DOHH2 (cell line): ENCODE measurements around the gene HORMAD1.

ENCODE experiments used
- H3F3A ChIP-seq: fragments of 200-600 bp; sonication (generic), shearing (Covaris generic); 2 replicates; pipeline ENCODE4 v1.6.0; 2016; ENCODE audit warnings: antibody characterized with exemption, mild to moderate bottlenecking; ENCODE audit not compliant: control insufficient read depth, insufficient read depth
- H3K27ac ChIP-seq: fragments of 200-600 bp; sonication (generic); 2 replicates; pipeline ENCODE4 v1.5.1; 2014; ENCODE audit warnings: low read depth, mild to moderate bottlenecking, low read length, moderate library complexity
- H3K27me3 ChIP-seq: fragments of 200-600 bp; sonication (generic); 2 replicates; pipeline ENCODE4 v1.6.1; 2014; ENCODE audit warnings: mild to moderate bottlenecking, low read length, mixed read lengths; ENCODE audit not compliant: control insufficient read depth
- H3K36me3 ChIP-seq: fragments of 200-600 bp; sonication (generic); 2 replicates; pipeline ENCODE4 v1.6.1; 2014; ENCODE audit warnings: mild to moderate bottlenecking, low read length, moderate library complexity, mixed read lengths; ENCODE audit not compliant: control insufficient read depth
- H3K4me1 ChIP-seq: fragments of 200-600 bp; sonication (generic); 2 replicates; pipeline ENCODE4 v1.6.1; 2014; ENCODE audit warnings: mild to moderate bottlenecking, low read length, mixed read lengths; ENCODE audit not compliant: control insufficient read depth
- H3K4me2 ChIP-seq: fragments of 200-600 bp; sonication (generic); 2 replicates; pipeline ENCODE4 v1.6.0; 2014; ENCODE audit warnings: mild to moderate bottlenecking, low read length, moderate library complexity
- H3K4me3 ChIP-seq: fragments of 200-600 bp; sonication (generic); 2 replicates; pipeline ENCODE4 v1.5.1; 2014; ENCODE audit warnings: mild to moderate bottlenecking, low read length, mixed read lengths
- H3K79me2 ChIP-seq: fragments of 200-600 bp; sonication (generic); 2 replicates; pipeline ENCODE4 v1.6.1; 2014; ENCODE audit warnings: mild to moderate bottlenecking, low read length, mixed read lengths; ENCODE audit not compliant: control insufficient read depth
- H3K9me2 ChIP-seq: fragments of 200-600 bp; sonication (generic); replicated peaks from 2 replicates; pipeline ENCODE4 v1.6.1; 2014; ENCODE audit warnings: mild to moderate bottlenecking, low read length, mixed read lengths; ENCODE audit not compliant: control insufficient read depth
- H3K9me3 ChIP-seq: fragments of 200-600 bp; sonication (generic); 2 replicates; pipeline ENCODE4 v1.6.1; 2014; ENCODE audit warnings: antibody characterized with exemption, low read length, mixed read lengths; ENCODE audit not compliant: control insufficient read depth, insufficient read depth
- H4K20me1 ChIP-seq: fragments of 200-600 bp; sonication (generic); 2 replicates; pipeline ENCODE4 v1.6.0; 2014; ENCODE audit warnings: low read depth, mild to moderate bottlenecking, antibody characterized with exemption, low read length, moderate library complexity; ENCODE audit not compliant: control insufficient read depth, insufficient read depth
- EZH2phosphoT487 ChIP-seq: fragments of 200-600 bp; sonication (generic); IDR thresholded peaks from 2 replicates; pipeline ENCODE4 v1.6.1; 2017; ENCODE audit warnings: borderline replicate concordance, mild to moderate bottlenecking, antibody characterized with exemption, low read length, moderate library complexity, mixed read lengths
- TF ChIP-seq, protein P1 (sequence below): fragments of 200-600 bp; sonication (generic); IDR thresholded peaks from one replicate; pipeline ENCODE4 v1.5.1; 2014; ENCODE audit warnings: antibody characterized with exemption, mild to moderate bottlenecking, low read depth, low read length; ENCODE audit not compliant: poor library complexity, severe bottlenecking

HORMAD1 gene

DNA sequence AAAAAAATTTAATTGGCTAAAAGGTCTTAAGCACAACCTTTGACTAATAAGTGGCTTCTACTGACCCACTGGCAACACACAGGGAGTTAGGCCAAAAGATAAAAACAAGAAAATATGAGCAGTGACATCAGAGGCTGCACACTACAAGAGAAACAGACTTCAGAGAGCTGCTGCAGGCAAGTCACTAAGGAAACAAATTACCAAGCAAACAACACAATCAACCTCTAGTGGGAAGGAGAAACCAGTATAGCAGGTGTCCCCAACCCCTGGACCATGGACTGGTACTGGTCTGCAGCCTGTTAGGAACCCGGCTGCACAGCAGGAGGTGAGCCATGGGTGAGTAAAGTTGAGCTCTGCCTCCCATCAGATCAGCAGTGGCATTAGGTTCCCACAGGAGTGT is 70.5 kb downstream of the HORMAD1 start:
- Histone ChIP-seq H3K4me3 (no peak overlapping the region), H3K27ac (no peak overlapping the region), H3K4me2 (no peak overlapping the region), H3K4me1 (no peaks in the 10 kb centered on the region), H3K36me3 (peaks cover 34% of the 10 kb centered on the region), H4K20me1 (no peaks in the 10 kb centered on the region), H3K79me2 (no peaks in the 10 kb centered on the region), H3K27me3 (no peaks in the 10 kb centered on the region), H3F3A (no peaks in the 10 kb centered on the region), H3K9me2 (no peaks in the 10 kb centered on the region), H3K9me3 (no peaks in the 10 kb centered on the region)
- TF ChIP-seq, protein P1, sequence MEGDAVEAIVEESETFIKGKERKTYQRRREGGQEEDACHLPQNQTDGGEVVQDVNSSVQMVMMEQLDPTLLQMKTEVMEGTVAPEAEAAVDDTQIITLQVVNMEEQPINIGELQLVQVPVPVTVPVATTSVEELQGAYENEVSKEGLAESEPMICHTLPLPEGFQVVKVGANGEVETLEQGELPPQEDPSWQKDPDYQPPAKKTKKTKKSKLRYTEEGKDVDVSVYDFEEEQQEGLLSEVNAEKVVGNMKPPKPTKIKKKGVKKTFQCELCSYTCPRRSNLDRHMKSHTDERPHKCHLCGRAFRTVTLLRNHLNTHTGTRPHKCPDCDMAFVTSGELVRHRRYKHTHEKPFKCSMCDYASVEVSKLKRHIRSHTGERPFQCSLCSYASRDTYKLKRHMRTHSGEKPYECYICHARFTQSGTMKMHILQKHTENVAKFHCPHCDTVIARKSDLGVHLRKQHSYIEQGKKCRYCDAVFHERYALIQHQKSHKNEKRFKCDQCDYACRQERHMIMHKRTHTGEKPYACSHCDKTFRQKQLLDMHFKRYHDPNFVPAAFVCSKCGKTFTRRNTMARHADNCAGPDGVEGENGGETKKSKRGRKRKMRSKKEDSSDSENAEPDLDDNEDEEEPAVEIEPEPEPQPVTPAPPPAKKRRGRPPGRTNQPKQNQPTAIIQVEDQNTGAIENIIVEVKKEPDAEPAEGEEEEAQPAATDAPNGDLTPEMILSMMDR, result no peak
- TF ChIP-seq EZH2phosphoT487, result no peak

DNA sequence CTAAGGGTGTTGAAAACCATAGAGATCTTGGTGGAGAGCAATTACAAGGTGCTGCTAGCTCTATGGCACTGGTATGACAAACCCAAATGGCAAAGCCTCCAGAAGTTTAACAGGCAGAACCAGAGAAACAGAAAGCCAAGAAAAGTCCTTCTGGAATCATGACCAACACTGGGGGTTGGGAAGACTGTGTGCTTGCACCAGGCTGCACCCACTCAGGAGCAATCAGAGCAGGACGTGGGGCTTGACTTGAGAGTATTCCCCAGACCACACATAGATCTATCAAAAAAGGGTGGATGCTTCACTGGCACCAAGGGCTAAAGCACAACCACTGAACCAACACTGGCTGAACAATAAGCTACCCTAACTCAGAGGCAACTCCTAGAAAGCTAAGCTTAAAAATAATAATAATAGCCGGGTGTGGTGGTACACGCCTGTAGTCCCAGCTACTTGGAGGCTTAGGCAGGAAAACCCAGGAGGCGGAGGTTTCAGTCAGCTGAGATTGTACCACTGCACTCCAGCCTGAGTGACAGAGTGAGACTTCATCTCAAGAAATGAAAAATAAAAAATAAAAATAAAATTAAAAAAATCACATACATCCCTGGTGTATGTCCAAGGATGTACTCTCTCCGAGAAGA is 71.1 kb downstream of the HORMAD1 start:
- H3K79me2 ChIP-seq, result no peaks in the 10 kb centered on the region
- no peak overlapping the region for H3K27ac ChIP-seq
- H3K4me1 ChIP-seq, result no peaks in the 10 kb centered on the region
- no peaks in the 10 kb centered on the region for H4K20me1 ChIP-seq
- no peaks in the 10 kb centered on the region for H3K9me2 ChIP-seq
- no peaks in the 10 kb centered on the region for H3K27me3 ChIP-seq
- H3K4me2 ChIP-seq, result no peak overlapping the region
- no peaks in the 10 kb centered on the region for H3F3A ChIP-seq
- H3K36me3 ChIP-seq, result peaks cover 34% of the 10 kb centered on the region
- H3K4me3 ChIP-seq, result no peak overlapping the region
- TF ChIP-seq, protein P1, result no peak
- no peak for TF ChIP-seq EZH2phosphoT487
- no peaks in the 10 kb centered on the region for H3K9me3 ChIP-seq
